Astrocyte (in vitro differentiated cells and primary cell): ENCODE data around the gene CDH7. TPM values are rescaled to one million over a fixed set of nuclear protein-coding genes. Genes with fewer than 3 reads are reported as not detected.

ENCODE experiments used
- DNase-seq: peaks from one replicate; pipeline ENCODE4 v3.0.0-alpha.2; 2010; ENCODE audit warnings: low read depth
- FAIRE-seq: peaks from 2 replicates; lab custom pipeline; 2011; peaks lifted over from hg19 to GRCh38; lab: Jason Lieb, UNC
- H2AFZ ChIP-seq: 2 replicates; pipeline ENCODE4 v1.6.0; 2012; ENCODE audit warnings: low read depth, low read length, inconsistent platforms
- H3K27ac ChIP-seq: 2 replicates; pipeline ENCODE4 v1.5.1; 2011; ENCODE audit warnings: low read depth, low read length, inconsistent platforms
- H3K27me3 ChIP-seq: 2 replicates; pipeline ENCODE4 v1.6.0; 2011; ENCODE audit warnings: low read length, inconsistent platforms; ENCODE audit not compliant: insufficient read depth
- H3K36me3 ChIP-seq: 2 replicates; pipeline ENCODE4 v1.5.1; 2011; ENCODE audit warnings: low read length, inconsistent platforms; ENCODE audit not compliant: insufficient read depth
- H3K4me1 ChIP-seq: 2 replicates; pipeline ENCODE4 v1.5.1; 2011; ENCODE audit warnings: low read length, inconsistent platforms; ENCODE audit not compliant: insufficient read depth
- H3K4me2 ChIP-seq: 2 replicates; pipeline ENCODE4 v1.6.0; 2012; ENCODE audit warnings: low read length, inconsistent platforms
- H3K4me3 ChIP-seq: 2 replicates; pipeline ENCODE4 v1.5.1; 2011; ENCODE audit warnings: low read depth, mild to moderate bottlenecking, low read length, inconsistent platforms; ENCODE audit not compliant: insufficient read depth
- H3K79me2 ChIP-seq: 2 replicates; pipeline ENCODE4 v1.6.0; 2012; ENCODE audit warnings: mild to moderate bottlenecking, low read length, inconsistent platforms; ENCODE audit not compliant: insufficient read depth
- H3K9ac ChIP-seq: 2 replicates; pipeline ENCODE4 v1.6.0; 2012; ENCODE audit warnings: mild to moderate bottlenecking, low read length, inconsistent platforms
- H3K9me3 ChIP-seq: 2 replicates; pipeline ENCODE4 v1.5.1; 2012; ENCODE audit warnings: low read depth, mild to moderate bottlenecking, low read length, inconsistent platforms; ENCODE audit not compliant: insufficient read depth
- H4K20me1 ChIP-seq: 2 replicates; pipeline ENCODE4 v1.6.0; 2012; ENCODE audit warnings: low read length, inconsistent platforms; ENCODE audit not compliant: insufficient read depth
- H3K27ac Mint-ChIP-seq: one replicate; pipeline ENCODE4 v1.8.0; 2021; ENCODE audit warnings: mild to moderate bottlenecking, mixed read lengths; ENCODE audit not compliant: unreplicated experiment
- H3K27me3 Mint-ChIP-seq: one replicate; pipeline ENCODE4 v1.8.0; 2021; ENCODE audit warnings: low read depth, mixed read lengths; ENCODE audit not compliant: unreplicated experiment
- H3K36me3 Mint-ChIP-seq: one replicate; pipeline ENCODE4 v1.8.0; 2021; ENCODE audit warnings: low read depth, mixed read lengths; ENCODE audit not compliant: unreplicated experiment
- H3K4me1 Mint-ChIP-seq: one replicate; pipeline ENCODE4 v1.8.0; 2021; ENCODE audit warnings: low read depth, mixed read lengths; ENCODE audit not compliant: unreplicated experiment
- H3K4me3 Mint-ChIP-seq: one replicate; pipeline ENCODE4 v1.8.0; 2021; ENCODE audit warnings: mild to moderate bottlenecking, moderate library complexity, mixed read lengths; ENCODE audit not compliant: unreplicated experiment
- H3K9me3 Mint-ChIP-seq: one replicate; pipeline ENCODE4 v1.8.0; 2021; ENCODE audit warnings: mild to moderate bottlenecking, mixed read lengths; ENCODE audit not compliant: unreplicated experiment
- EZH2 ChIP-seq: IDR thresholded peaks from 2 replicates; pipeline ENCODE4 v1.6.1; 2012; ENCODE audit warnings: mild to moderate bottlenecking, low read length, inconsistent platforms; ENCODE audit not compliant: insufficient read depth
- total RNA-seq: library from RNA; stranded (reverse); gene quantifications from 2 replicates; pipeline ENCODE4 v1.2.1, GENCODE V29; 2021
- TF ChIP-seq, protein P1 (sequence below): IDR thresholded peaks from 2 replicates; pipeline ENCODE4 v1.5.1; 2011; ENCODE audit warnings: low read depth, mild to moderate bottlenecking, inconsistent platforms, low read length, moderate library complexity; ENCODE audit not compliant: insufficient read depth

The CDH7 gene
- total RNA-seq, 1 donor from 2014 or later: 0.43 TPM

DNA sequence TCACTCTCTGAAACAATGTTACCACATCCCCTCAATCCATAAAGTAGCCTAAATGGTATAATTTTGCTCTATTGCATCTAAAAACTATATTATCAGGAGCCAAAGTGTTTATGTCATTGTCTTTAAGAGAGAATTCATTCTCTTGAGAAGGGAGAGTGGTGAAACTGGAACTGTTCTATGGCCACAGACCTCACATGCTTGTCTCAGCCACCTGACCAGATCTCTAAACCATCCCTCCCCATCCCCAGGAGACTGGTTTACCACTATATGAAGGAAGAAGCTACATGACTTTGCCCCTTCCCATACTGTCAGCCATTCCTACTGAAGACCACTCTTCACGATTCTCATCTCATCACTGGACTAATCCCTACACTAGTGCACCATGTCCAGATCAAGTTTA is 9.6 kb downstream of the CDH7 start:
- no peaks in the 10 kb centered on the region for H3K79me2 ChIP-seq
- H3K4me3 ChIP-seq: no peak overlapping the region
- H3K4me1 Mint-ChIP-seq: peaks cover 11% of the 10 kb centered on the region
- H3K4me2 ChIP-seq: no peak overlapping the region
- H3K4me3 Mint-ChIP-seq: no peak overlapping the region
- H2AFZ ChIP-seq: no peak overlapping the region
- H3K27me3 Mint-ChIP-seq: no peaks in the 10 kb centered on the region
- TF ChIP-seq, protein P1, sequence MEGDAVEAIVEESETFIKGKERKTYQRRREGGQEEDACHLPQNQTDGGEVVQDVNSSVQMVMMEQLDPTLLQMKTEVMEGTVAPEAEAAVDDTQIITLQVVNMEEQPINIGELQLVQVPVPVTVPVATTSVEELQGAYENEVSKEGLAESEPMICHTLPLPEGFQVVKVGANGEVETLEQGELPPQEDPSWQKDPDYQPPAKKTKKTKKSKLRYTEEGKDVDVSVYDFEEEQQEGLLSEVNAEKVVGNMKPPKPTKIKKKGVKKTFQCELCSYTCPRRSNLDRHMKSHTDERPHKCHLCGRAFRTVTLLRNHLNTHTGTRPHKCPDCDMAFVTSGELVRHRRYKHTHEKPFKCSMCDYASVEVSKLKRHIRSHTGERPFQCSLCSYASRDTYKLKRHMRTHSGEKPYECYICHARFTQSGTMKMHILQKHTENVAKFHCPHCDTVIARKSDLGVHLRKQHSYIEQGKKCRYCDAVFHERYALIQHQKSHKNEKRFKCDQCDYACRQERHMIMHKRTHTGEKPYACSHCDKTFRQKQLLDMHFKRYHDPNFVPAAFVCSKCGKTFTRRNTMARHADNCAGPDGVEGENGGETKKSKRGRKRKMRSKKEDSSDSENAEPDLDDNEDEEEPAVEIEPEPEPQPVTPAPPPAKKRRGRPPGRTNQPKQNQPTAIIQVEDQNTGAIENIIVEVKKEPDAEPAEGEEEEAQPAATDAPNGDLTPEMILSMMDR: no peak
- TF ChIP-seq EZH2: no peak
- DNase-seq: no peak
- no peaks in the 10 kb centered on the region for H3K36me3 Mint-ChIP-seq
- no peaks in the 10 kb centered on the region for H4K20me1 ChIP-seq
- FAIRE-seq: no peak
- H3K9me3 ChIP-seq: no peaks in the 10 kb centered on the region
- H3K36me3 ChIP-seq: no peaks in the 10 kb centered on the region
- no peaks in the 10 kb centered on the region for H3K4me1 ChIP-seq
- H3K27ac Mint-ChIP-seq: no peak overlapping the region
- H3K27ac ChIP-seq: no peak overlapping the region
- H3K9ac ChIP-seq: no peak overlapping the region
- H3K9me3 Mint-ChIP-seq: peaks cover 2% of the 10 kb centered on the region
- no peaks in the 10 kb centered on the region for H3K27me3 ChIP-seq

DNA sequence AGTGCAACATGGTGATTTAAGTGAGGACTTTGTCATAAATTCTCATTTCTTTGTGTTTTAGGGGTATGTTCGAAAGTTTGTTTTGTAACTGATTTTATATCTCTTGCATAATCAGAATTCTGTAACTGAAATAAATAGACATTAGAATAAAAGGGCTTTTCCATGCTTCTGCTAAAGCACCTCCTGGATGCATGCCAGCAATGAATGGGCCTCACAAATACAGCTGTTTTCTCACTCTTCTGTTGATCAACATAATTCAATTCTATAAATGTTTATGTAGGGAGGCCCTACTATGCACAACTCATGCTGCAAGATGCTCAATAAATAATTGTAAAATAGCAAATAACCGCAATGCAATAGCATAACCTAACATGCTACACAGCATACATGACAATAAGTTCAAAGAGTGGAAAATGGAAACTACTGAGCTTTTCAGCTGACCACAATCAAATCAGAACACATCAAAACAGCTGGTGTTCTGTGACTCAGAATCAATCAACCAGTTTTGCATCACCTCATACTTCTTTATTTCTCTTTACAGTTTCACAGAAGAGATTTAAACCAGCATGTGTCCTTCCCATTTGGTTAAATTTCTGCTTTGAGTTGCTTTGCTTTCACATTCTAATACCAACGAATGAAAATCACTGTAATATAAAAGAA is 11.0 kb downstream of the CDH7 start:
- Mint-ChIP-seq H3K36me3 (no peaks in the 10 kb centered on the region), H3K4me3 (no peak overlapping the region), H3K9me3 (no peaks in the 10 kb centered on the region), H3K27me3 (no peaks in the 10 kb centered on the region), H3K27ac (no peak overlapping the region), H3K4me1 (peaks cover 3% of the 10 kb centered on the region)
- Histone ChIP-seq H3K4me3 (no peak overlapping the region), H4K20me1 (no peaks in the 10 kb centered on the region), H3K27ac (no peak overlapping the region), H3K36me3 (no peaks in the 10 kb centered on the region), H3K9ac (no peak overlapping the region), H3K4me2 (no peak overlapping the region), H3K4me1 (no peaks in the 10 kb centered on the region), H2AFZ (no peak overlapping the region), H3K27me3 (no peaks in the 10 kb centered on the region), H3K79me2 (no peaks in the 10 kb centered on the region), H3K9me3 (no peaks in the 10 kb centered on the region)
- DNase-seq (no peak), FAIRE-seq (no peak)
- TF ChIP-seq EZH2: no peak
- TF ChIP-seq, protein P1: no peak

DNA sequence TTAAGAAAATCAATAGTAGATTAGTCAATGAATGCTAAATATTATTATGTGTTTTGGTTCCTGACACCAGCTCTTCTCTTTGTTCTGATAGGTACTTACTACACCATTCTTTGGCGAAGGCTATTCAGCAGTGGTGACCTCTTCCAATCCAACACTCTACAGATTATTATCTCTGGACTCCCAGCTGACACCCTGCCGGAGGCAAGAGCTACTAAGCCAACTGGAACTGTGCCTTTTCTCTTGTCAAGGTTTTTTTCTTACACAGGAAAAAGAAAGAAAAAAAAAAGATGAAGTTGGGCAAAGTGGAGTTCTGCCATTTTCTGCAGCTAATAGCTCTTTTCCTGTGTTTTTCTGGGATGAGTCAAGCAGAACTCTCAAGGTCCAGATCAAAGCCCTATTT is 11.7 kb downstream of the CDH7 start:
- no peaks in the 10 kb centered on the region for H3K27me3 Mint-ChIP-seq

More for the DNA sequence above, 11.7 kb downstream of the CDH7 start:
- Mint-ChIP-seq H3K4me3 (no peak overlapping the region), H3K36me3 (no peaks in the 10 kb centered on the region), H3K9me3 (no peaks in the 10 kb centered on the region), H3K4me1 (peaks cover 5% of the 10 kb centered on the region), H3K27ac (no peak overlapping the region)
- DNase-seq (no peak), FAIRE-seq (no peak)
- Histone ChIP-seq H3K9ac (no peak overlapping the region), H3K4me3 (no peak overlapping the region), H3K4me1 (no peaks in the 10 kb centered on the region), H3K27ac (no peak overlapping the region), H3K79me2 (no peaks in the 10 kb centered on the region), H2AFZ (no peak overlapping the region), H3K27me3 (no peaks in the 10 kb centered on the region), H4K20me1 (no peaks in the 10 kb centered on the region), H3K9me3 (no peaks in the 10 kb centered on the region), H3K4me2 (no peak overlapping the region), H3K36me3 (no peaks in the 10 kb centered on the region)
- TF ChIP-seq EZH2: no peak
- TF ChIP-seq, protein P1: no peak
